Activated T-cell treated with anti-CD3 and anti-CD28 coated beads, Interleukin-2, amount 50 U/mL, for 48 hours (primary cell): ENCODE data around the gene ABCB1.
"Not testable (repeated sequence)": the region's sequence is repeated elsewhere in the genome, so short reads cannot be mapped to it uniquely, and the experiment has no call there.

Experiments
- DNase-seq, 2 experiments: peaks; one replicate each; pipeline ENCODE4 v3.0.0-alpha.2; 2020

ABCB1 gene

DNA sequence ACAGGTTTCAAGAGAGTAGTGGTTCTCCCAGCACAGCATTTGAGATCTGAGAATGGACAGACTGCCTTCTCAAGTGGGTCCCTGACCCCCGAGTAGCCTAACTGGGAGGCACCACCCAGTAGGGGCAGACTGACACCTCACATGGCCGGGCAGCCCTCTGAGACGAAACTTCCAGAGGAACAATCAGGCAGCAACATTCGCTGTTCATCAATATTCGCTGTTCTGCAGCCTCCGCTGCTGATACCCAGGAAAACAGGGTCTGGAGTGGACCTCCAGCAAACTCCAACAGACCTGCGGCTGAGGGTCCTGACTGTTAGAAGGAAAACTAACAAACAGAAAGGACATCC, 135.2 kb downstream of the ABCB1 start:
- DNase-seq, result not testable (repeated sequence)

DNA sequence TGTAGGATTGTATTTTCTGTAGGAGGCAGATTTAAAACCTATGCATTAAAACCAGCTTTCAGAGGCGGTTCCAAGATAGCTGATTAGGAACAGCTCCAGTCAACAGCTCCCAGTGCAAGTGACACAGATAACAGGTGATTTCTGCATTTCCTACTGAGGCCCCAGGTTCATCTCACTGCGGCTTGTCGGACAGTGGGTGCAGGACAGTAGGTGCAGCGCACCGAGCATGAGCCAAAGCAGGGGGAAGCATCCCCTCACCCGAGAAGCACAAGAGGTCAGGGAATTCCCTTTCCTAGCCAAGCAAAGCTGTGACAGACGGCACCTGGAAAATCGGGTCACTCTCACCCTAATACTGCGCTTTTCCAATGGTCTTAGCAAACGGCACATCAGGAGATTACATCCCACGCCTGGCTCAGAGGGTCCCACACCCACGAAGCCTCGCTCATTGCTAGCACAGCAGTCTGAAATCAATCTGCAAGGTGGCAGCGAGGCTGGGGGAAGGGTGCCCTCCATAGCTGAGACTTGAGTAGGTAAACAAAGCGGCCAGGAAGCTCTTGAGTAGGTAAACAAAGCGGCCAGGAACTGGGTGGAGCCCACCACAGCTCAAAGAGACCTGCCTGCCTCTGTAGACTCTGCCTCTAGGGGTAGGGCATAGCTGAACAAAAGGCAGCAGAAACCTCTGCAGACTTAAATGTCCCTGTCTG, 135.7 kb downstream of the ABCB1 start:
- not testable (repeated sequence) for DNase-seq

DNA sequence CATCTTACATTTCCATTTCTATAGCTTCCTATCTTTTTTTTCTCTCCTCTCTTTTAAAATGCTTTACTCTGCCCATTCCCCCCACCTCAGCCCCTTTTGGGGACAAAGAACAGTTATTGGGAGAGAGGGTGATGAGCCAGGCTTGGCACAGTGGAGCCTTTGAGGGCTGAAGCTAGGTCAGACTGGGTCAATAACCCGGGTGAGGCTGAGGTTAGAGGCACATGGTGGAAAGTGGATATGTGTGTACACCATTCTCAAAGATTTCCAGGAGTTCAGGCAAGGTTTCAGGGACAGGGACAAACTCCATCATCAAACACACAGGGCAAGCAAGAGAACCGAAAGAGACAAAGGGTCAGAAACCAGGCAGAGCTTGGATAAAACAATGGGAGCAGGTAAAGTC, 136.7 kb downstream of the ABCB1 start:
- DNase-seq, result no peak

GRCh38 chr7:87460444-87460843, 140.2 kb downstream of the ABCB1 start:
- not testable (repeated sequence) for DNase-seq

GRCh38 chr7:87459941-87460340, 140.7 kb downstream of the ABCB1 start:
- DNase-seq, result no peak

DNA sequence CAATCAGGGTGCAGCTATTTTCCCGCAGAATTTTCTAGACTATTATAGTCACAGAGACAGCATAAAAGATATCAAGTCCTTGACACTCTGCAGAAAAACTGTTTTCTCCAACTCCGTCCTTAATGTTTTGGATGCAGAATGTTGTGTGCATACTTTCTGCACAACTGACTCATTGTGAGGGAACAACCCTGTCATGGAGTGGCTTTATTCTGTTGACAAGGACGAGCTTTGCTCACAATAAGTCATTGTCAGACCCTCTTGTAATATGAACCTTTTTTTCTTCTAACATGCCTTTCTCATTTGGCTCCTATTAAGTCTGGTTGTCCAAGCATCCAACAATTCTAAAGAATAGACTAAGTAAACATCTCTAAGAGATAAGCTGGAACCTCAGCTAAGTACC, 142.5 kb downstream of the ABCB1 start:
- DNase-seq, result no peak

GRCh38 chr7:87456247-87456646, 144.4 kb downstream of the ABCB1 start:
- DNase-seq, result no peak
